ENCODE data around the gene CD9.

- TF ChIP-seq POLR2A (IDR thresholded peaks at IDR 0.05): no peak
- TF ChIP-seq POLR2AphosphoS5 (IDR thresholded peaks at IDR 0.05): no peak
- TF ChIP-seq, protein P1, sequence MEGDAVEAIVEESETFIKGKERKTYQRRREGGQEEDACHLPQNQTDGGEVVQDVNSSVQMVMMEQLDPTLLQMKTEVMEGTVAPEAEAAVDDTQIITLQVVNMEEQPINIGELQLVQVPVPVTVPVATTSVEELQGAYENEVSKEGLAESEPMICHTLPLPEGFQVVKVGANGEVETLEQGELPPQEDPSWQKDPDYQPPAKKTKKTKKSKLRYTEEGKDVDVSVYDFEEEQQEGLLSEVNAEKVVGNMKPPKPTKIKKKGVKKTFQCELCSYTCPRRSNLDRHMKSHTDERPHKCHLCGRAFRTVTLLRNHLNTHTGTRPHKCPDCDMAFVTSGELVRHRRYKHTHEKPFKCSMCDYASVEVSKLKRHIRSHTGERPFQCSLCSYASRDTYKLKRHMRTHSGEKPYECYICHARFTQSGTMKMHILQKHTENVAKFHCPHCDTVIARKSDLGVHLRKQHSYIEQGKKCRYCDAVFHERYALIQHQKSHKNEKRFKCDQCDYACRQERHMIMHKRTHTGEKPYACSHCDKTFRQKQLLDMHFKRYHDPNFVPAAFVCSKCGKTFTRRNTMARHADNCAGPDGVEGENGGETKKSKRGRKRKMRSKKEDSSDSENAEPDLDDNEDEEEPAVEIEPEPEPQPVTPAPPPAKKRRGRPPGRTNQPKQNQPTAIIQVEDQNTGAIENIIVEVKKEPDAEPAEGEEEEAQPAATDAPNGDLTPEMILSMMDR (IDR thresholded peaks at IDR 0.05): no peak
Measured at GRCh38 chr12:6214633-6215032, 14.4 kb downstream of the CD9 start.
